Subcutaneous adipose tissue (tissue), 4 donors: ENCODE measurements around the gene WASHC4. TPM values are rescaled to one million over a fixed set of nuclear protein-coding genes. Genes with fewer than 3 reads are reported as not detected.

Experiments
- total RNA-seq, 4 donors: library from RNA; depleted of rRNA; stranded (reverse); fragments of >200 nt; gene quantifications; one replicate each; pipeline ENCODE4 v1.1.0, GENCODE V29; 2016
- TF ChIP-seq, protein P1 (sequence below): fragments of 450-650 bp; IDR thresholded peaks from one replicate; pipeline ENCODE4 v1.5.1; 2016; ENCODE audit warnings: low read depth, mild to moderate bottlenecking, control low read depth, antibody characterized with exemption, moderate library complexity

WASHC4 gene
- total RNA-seq, 4 donors from 2014 or later: 77.6 to 132 (median 118) TPM

DNA sequence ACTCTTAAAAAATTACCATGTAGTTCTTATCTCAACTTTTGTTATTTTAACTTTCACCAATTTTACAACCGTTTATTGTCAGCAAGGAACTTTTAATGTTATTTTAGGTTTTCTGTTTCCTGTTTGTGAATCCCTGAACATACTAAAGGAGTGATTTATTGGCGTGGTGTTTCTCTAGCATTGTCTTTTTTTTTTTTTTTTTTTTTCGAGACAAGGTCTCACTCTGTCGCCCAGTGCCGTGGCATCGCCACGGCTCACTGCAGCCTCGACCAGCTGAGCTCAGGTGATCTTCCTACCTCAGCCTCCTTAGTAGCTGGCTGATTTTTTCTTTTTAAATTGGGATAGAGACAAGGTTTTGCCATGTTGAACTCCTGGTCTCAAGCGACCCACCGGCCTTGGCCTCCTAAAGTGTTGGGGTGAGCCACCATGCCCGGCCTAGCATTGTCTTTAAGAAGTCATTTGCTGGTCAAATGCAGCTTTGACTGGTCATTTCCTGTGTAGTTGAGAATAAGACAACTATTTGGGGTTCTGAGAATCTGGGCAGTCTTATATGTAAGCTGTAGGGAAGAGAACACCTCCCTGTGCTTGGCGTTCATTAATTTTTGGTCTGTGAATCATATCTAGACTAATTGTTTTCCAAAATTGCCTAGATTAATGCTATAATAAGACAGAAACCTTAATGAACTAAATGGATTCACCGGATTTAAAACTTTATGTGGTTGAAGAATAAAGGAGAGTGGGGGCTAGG, 2.1 kb downstream of the WASHC4 start:
- TF ChIP-seq, protein P1, sequence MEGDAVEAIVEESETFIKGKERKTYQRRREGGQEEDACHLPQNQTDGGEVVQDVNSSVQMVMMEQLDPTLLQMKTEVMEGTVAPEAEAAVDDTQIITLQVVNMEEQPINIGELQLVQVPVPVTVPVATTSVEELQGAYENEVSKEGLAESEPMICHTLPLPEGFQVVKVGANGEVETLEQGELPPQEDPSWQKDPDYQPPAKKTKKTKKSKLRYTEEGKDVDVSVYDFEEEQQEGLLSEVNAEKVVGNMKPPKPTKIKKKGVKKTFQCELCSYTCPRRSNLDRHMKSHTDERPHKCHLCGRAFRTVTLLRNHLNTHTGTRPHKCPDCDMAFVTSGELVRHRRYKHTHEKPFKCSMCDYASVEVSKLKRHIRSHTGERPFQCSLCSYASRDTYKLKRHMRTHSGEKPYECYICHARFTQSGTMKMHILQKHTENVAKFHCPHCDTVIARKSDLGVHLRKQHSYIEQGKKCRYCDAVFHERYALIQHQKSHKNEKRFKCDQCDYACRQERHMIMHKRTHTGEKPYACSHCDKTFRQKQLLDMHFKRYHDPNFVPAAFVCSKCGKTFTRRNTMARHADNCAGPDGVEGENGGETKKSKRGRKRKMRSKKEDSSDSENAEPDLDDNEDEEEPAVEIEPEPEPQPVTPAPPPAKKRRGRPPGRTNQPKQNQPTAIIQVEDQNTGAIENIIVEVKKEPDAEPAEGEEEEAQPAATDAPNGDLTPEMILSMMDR: no peak

DNA sequence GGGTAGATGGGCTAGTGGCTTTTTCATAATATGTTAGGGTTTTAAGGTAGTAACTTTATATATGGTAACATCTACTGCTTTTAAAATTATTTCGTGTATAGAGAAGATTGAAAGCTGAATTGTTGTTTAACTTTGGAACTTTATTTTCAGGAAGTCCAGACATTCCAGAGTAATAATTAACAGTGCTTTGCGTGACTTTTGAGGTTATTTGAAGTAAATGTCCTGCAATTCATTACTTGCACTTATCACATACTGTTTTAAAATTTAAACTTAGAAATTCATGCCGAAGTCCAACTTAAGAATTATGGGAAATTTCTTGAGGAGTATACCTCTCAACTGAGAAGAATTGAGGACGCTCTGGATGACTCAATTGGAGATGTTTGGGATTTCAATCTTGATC, 3.3 kb downstream of the WASHC4 start:
- TF ChIP-seq, protein P1: no peak

DNA sequence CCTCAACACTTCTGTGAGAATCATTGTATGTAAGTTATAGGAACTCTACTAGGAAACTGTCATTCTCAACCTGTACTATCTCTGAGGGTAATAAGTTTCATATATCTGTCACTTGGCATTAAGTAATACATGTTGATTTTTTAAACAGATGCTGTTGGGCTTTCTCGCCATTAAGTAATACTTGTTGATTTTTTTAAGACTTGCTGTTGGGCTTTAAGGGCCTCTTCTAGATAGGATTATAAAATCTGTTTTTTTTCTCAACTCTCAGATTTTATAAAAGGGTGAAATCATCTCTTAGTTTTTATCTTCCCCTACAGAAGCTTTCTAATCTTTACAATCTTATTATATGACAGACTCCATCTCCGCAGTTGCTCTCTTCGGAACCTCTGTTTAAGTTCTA, 5.6 kb downstream of the WASHC4 start:
- TF ChIP-seq, protein P1: no peak

DNA sequence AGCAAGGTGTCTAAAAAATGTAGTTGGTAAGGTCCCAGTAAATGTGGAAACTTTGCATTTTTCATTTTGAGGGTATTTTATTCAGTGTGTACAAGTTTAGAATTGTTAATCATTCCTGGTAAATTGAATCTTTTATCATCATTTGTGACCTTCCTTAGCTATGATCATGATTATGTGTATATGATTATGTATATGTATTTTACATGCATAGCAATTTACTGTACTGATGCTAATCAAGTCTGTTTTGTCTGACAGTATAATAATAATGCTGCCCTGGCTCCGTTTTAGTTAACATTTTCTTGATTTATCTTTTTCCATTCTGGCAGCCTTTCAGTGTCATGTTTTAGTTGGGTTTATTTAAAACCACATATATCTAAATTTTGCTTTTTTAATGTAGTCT, 9.4 kb downstream of the WASHC4 start:
- TF ChIP-seq, protein P1: no peak

DNA sequence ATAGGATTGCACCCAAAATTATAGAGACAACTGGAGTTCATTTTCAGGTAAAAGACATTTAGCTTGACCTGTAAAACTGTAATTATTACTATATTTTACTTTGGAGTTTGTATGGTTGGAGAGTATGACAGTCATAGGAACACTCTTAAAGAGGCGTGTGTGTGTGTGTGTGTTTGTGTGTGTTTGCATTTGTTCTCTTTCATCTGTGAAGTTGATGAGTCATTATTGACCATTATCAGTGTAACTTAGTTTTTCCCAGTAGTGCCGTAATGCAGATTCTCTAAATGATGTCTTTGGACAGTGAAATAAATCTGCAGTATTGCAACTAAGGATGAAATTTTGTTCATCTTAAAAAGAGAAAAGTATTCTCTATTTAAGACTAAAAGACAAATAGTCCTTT, 13.0 kb downstream of the WASHC4 start:
- TF ChIP-seq, protein P1: no peak

DNA sequence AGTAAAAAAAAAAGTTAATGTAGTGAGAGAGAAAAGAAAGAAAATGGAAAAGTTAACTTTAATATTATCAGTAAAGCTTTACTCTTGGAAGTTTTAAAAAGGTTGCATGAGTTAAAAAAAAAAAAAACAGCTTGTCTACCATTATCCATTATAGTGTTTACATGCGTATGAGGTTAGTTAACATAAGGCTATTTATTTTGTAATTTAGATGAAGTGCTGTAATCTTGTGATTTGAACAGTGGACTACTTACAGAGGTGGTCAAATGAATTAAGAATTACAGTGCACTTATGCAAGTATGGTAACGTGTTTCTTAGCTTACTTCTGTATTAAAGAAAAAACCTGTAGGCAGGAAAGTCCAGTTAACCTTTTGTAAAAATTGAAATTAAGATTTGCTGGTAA, 30.7 kb downstream of the WASHC4 start:
- TF ChIP-seq, protein P1: no peak

DNA sequence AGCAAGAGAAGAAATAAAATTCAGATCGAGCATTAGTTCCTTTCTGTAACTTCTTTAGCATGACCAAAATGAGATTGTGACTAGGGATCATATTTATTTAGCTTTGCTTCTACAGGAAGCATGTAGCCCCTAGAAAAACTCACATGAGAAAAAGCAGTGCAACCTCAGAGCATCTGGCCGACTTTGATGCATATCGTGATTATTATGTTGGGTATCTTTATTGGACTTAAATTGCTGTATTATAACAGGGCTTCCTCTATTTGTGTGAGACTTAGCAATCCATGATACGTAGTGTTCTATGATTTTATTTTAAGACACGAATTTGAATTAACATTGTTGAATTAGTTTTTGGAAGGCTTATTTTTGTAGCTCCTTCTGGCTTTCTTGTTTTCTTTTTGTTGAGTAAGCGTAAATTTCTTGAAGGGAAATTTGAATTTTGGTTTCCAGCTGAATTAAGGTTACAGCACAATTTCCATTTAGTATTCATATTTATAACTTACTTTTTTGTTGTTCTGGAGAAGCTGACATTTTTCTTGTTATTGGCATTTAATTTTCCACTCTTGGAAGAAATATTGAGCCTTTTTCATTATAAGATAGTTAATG, 33.9 kb downstream of the WASHC4 start:
- TF ChIP-seq, protein P1: no peak
